ENCODE data around the gene MCEE. TPM values are rescaled to one million over a fixed set of nuclear protein-coding genes. Genes with fewer than 3 reads are reported as not detected.
"Not testable (repeated sequence)": the region's sequence is repeated elsewhere in the genome, so short reads cannot be mapped to it uniquely, and the experiment has no call there.

Gene MCEE
- total RNA-seq, 1 experiment from 2014 or later, result 9.5 TPM

- in situ Hi-C loops (cut with HindIII; ENCODE audit: low pct_unique_long_range_greater_than_20kb, low sequenced_read_pairs), result not testable (repeated sequence)
Observed at GRCh38 chr2:71131387-71132166, 1.5 kb upstream of the MCEE start.

GRCh38 chr2:71130905-71131244 is 846 bp upstream of the MCEE start:
- DNase-seq (ENCODE audit: low read depth), result no peak
- in situ Hi-C loops (cut with HindIII; ENCODE audit: low pct_unique_long_range_greater_than_20kb, low sequenced_read_pairs), result no loop called here

More at GRCh38 chr2:71131387-71132166, 1.5 kb upstream of the MCEE start:
- DNase-seq (ENCODE audit: low read depth), result not testable (repeated sequence)

- DNase-seq (ENCODE audit: low read depth), result peak; percentile 78
- in situ Hi-C loops (cut with HindIII; ENCODE audit: low pct_unique_long_range_greater_than_20kb, low sequenced_read_pairs), result no loop called here
Observed at GRCh38 chr2:71129902-71130151, 202 bp downstream of the MCEE start.

- peak; percentile 19 for DNase-seq (ENCODE audit: low read depth)
Observed at GRCh38 chr2:71129114-71129901, 721 bp downstream of the MCEE start.

GRCh38 chr2:71126957-71127356 is 3.1 kb downstream of the MCEE start:
- no peak for DNase-seq (ENCODE audit: low read depth)
- in situ Hi-C loops (cut with HindIII; ENCODE audit: low pct_unique_long_range_greater_than_20kb, low sequenced_read_pairs), result no loop called here

More at GRCh38 chr2:71129114-71129901, 721 bp downstream of the MCEE start:
- in situ Hi-C loops (cut with HindIII; ENCODE audit: low pct_unique_long_range_greater_than_20kb, low sequenced_read_pairs), result no loop called here

GRCh38 chr2:71125506-71126294 is 4.3 kb downstream of the MCEE start:
- no peak for DNase-seq (ENCODE audit: low read depth)
- in situ Hi-C loops (cut with HindIII; ENCODE audit: low pct_unique_long_range_greater_than_20kb, low sequenced_read_pairs), result no loop called here

- no peak for DNase-seq (ENCODE audit: low read depth)
- in situ Hi-C loops (cut with HindIII; ENCODE audit: low pct_unique_long_range_greater_than_20kb, low sequenced_read_pairs), result no loop called here
Observed at GRCh38 chr2:71122387-71123298, 7.4 kb downstream of the MCEE start.

- DNase-seq (ENCODE audit: low read depth), result no peak
- in situ Hi-C loops (cut with HindIII; ENCODE audit: low pct_unique_long_range_greater_than_20kb, low sequenced_read_pairs), result no loop called here
Observed at GRCh38 chr2:71121479-71121878, 8.6 kb downstream of the MCEE start.

- DNase-seq (ENCODE audit: low read depth), result no peak
- in situ Hi-C loops (cut with HindIII; ENCODE audit: low pct_unique_long_range_greater_than_20kb, low sequenced_read_pairs), result no loop called here
Observed at GRCh38 chr2:71120195-71120594, 9.8 kb downstream of the MCEE start.

GRCh38 chr2:71117063-71117462 is 13.0 kb downstream of the MCEE start:
- no peak for DNase-seq (ENCODE audit: low read depth)
- in situ Hi-C loops (cut with HindIII; ENCODE audit: low pct_unique_long_range_greater_than_20kb, low sequenced_read_pairs), result no loop called here

- in situ Hi-C loops (cut with HindIII; ENCODE audit: low pct_unique_long_range_greater_than_20kb, low sequenced_read_pairs), result no loop called here
- DNase-seq (ENCODE audit: low read depth), result no peak
Observed at GRCh38 chr2:71113843-71114242, 16.2 kb downstream of the MCEE start.

- in situ Hi-C loops (cut with HindIII; ENCODE audit: low pct_unique_long_range_greater_than_20kb, low sequenced_read_pairs), result no loop called here
Observed at GRCh38 chr2:71108091-71108490, 21.9 kb downstream of the MCEE start.

GRCh38 chr2:71106463-71106862 is 23.6 kb downstream of the MCEE start:
- in situ Hi-C loops (cut with HindIII; ENCODE audit: low pct_unique_long_range_greater_than_20kb, low sequenced_read_pairs); DNase-seq (ENCODE audit: low read depth): not testable (repeated sequence)

More at GRCh38 chr2:71108091-71108490, 21.9 kb downstream of the MCEE start:
- no peak for DNase-seq (ENCODE audit: low read depth)

- in situ Hi-C loops (cut with HindIII; ENCODE audit: low pct_unique_long_range_greater_than_20kb, low sequenced_read_pairs), result no loop called here
- DNase-seq (ENCODE audit: low read depth), result no peak
Observed at GRCh38 chr2:71103809-71104208, 26.2 kb downstream of the MCEE start.

- DNase-seq (ENCODE audit: low read depth), result no peak
- in situ Hi-C loops (cut with HindIII; ENCODE audit: low pct_unique_long_range_greater_than_20kb, low sequenced_read_pairs), result no loop called here
Observed at GRCh38 chr2:71102981-71103681, 26.9 kb downstream of the MCEE start.

- in situ Hi-C loops (cut with HindIII; ENCODE audit: low pct_unique_long_range_greater_than_20kb, low sequenced_read_pairs), result no loop called here
- no peak for DNase-seq (ENCODE audit: low read depth)
Observed at GRCh38 chr2:71101656-71102055, 28.4 kb downstream of the MCEE start.

GRCh38 chr2:71100195-71100964 is 29.6 kb downstream of the MCEE start:
- in situ Hi-C loops (cut with HindIII; ENCODE audit: low pct_unique_long_range_greater_than_20kb, low sequenced_read_pairs), result no loop called here
- peak; percentile 26 for DNase-seq (ENCODE audit: low read depth)
